Measurements from ENCODE around the gene CNTN1. TPM values are rescaled to one million over a fixed set of nuclear protein-coding genes. Genes with fewer than 3 reads are reported as not detected.

CNTN1 gene
- total and polyA plus RNA-seq, 2 of the 4 experiments (the other 2 are of a cell fraction), result 0.10 to 0.18 TPM

GRCh38 chr12:40953076-40953475 is 260.8 kb downstream of the CNTN1 start:
- Histone ChIP-seq H3K9me3 (ENCODE audit: control insufficient read depth, insufficient read depth, low read length) (no peaks in the 10 kb centered on the region), H4K8ac (ENCODE audit: low read depth in 2 of 2, low read length in 2 of 2) (no peak overlapping the region; a peak in 1 of 4 replicates), H3K14ac (replicated peaks; ENCODE audit: low read depth, low read length) (no peak overlapping the region), H2AK9ac (replicated peaks; ENCODE audit: low read depth, low read length, poor library complexity) (no peak overlapping the region), H3K9me1 (ENCODE audit: insufficient read depth, low read length) (no peaks in the 10 kb centered on the region), H4K91ac (ENCODE audit: insufficient read depth, low read depth, low read length) (no peak overlapping the region), H3K4ac (ENCODE audit: low read depth, low read length) (no peak overlapping the region), H3K27ac (ENCODE audit: insufficient read depth, low read length) (no peak overlapping the region), H4K20me1 (ENCODE audit: insufficient read depth, low read length) (no peaks in the 10 kb centered on the region), H3K4me1 (ENCODE audit: control insufficient read depth, insufficient read depth, low read length) (no peaks in the 10 kb centered on the region), H3K9ac (ENCODE audit: low read depth, low read length) (no peak overlapping the region), H2BK15ac (ENCODE audit: low read depth, low read length) (no peak overlapping the region), H3K56ac (ENCODE audit: extremely low read depth, insufficient read depth, low read length) (no peak overlapping the region), H3K23ac (ENCODE audit: low read depth, low read length) (no peak overlapping the region), H3K36me3 (ENCODE audit: control insufficient read depth, insufficient read depth, low read length) (no peaks in the 10 kb centered on the region), H2BK5ac (ENCODE audit: low read depth, low read length, poor library complexity, severe bottlenecking) (peak overlapping the region; percentile 8), H2BK20ac (ENCODE audit: low read depth, low read length) (no peak overlapping the region), H2BK120ac (ENCODE audit: low read depth, low read length) (no peak overlapping the region), H4K5ac (ENCODE audit: low read depth, low read length) (no peak overlapping the region), H2AFZ (replicated peaks; ENCODE audit: low read length, poor library complexity) (no peak overlapping the region), H3K4me3 (ENCODE audit: insufficient read depth, low read depth, low read length) (no peak overlapping the region), H2AK5ac (ENCODE audit: low read depth, low read length) (no peak overlapping the region), H3K18ac (ENCODE audit: low read depth, low read length) (peak overlapping the region; percentile 65; the same call in 1 of the 2 replicates), H3K79me1 (ENCODE audit: low read depth in 1 of 2, low read length in 2 of 2) (no peaks in the 10 kb centered on the region), H3K27me3 (ENCODE audit: control insufficient read depth, insufficient read depth, low read length) (no peaks in the 10 kb centered on the region), H3K4me2 (ENCODE audit: low read depth, low read length) (no peak overlapping the region; the same call in 1 of the 2 replicates)
- in situ Hi-C loops (cut with MboI; ENCODE audit: low sequenced_read_pairs), result no loop called here
- TF ChIP-seq CTCF (conservative IDR thresholded peaks at IDR 0.05; ENCODE audit: low read depth, low read length) (no peak), CHD1 (IDR thresholded peaks at IDR 0.05; ENCODE audit: low read depth, low read length) (no peak), RFX5 (IDR thresholded peaks at IDR 0.05; ENCODE audit: low read depth, low read length) (no peak), SMC3 (IDR thresholded peaks at IDR 0.05; ENCODE audit: low read depth, low read length) (no peak), RAD21 (IDR thresholded peaks at IDR 0.05; ENCODE audit: low read length) (no peak), BHLHE40 (IDR thresholded peaks at IDR 0.05; ENCODE audit: low read depth, low read length) (no peak), CEBPB (IDR thresholded peaks at IDR 0.05; ENCODE audit: low read depth, low read length) (no peak), POLR2A (IDR thresholded peaks at IDR 0.05; ENCODE audit: low read depth, low read length) (no peak), MAZ (IDR thresholded peaks at IDR 0.05; ENCODE audit: borderline replicate concordance, low read depth, low read length) (no peak), ELK1 (IDR thresholded peaks at IDR 0.05; ENCODE audit: borderline replicate concordance, low read depth, low read length) (no peak), NFE2L2 (IDR thresholded peaks at IDR 0.05; ENCODE audit: low read depth, low read length) (no peak), RCOR1 (IDR thresholded peaks at IDR 0.05; ENCODE audit: insufficient replicate concordance, low read length) (no peak), USF2 (IDR thresholded peaks at IDR 0.05; ENCODE audit: low read depth, low read length) (no peak)
- ChIA-PET CTCF (no interaction called here), POLR2A (ENCODE audit: unreplicated experiment) (no interaction called here)
- no CpG with 5 or more reads among the region's 2 CpGs for WGBS, 2 experiments (ENCODE audit: extremely low coverage in 2 of 2, insufficient read length in 1 of 2)
- DNase-seq (peak; percentile 46), ATAC-seq (ENCODE audit: low read depth) (no peak)
- BruUV-seq (replicated peaks), result no TSS peak
- intact Hi-C loops (cut with micrococcal nuclease), result loop anchor here (10.0 kb wide), 2 partner anchors 102 to 252 kb away; no protein-coding TSS in a partner anchor
- dilution Hi-C loops (cut with HindIII; ENCODE audit: low sequenced_read_pairs, unreplicated experiment), result no loop called here

All from IMR-90 (cell line).